ENCODE data around the gene CDNF. TPM values are rescaled to one million over a fixed set of nuclear protein-coding genes. Genes with fewer than 3 reads are reported as not detected.

Gene CDNF
- total RNA-seq, 1 experiment from 2014 or later = 0.39 TPM

GRCh38 chr10:14844948-14845347 lies 7.1 kb upstream of the CDNF start:
- Histone ChIP-seq H3K4me3 (ENCODE audit: low read depth in 2 of 2, low read length in 2 of 2) (no peak overlapping the region), H3K9me3 (ENCODE audit: control insufficient read depth, insufficient read depth, low read depth, low read length) (no peaks in the 10 kb centered on the region), H3K36me3 (ENCODE audit: control insufficient read depth, insufficient read depth, low read length) (peaks cover 29% of the 10 kb centered on the region), H3K27me3 (ENCODE audit: control insufficient read depth, insufficient read depth, low read length) (no peaks in the 10 kb centered on the region), H3K27ac (ENCODE audit: low read length) (no peak overlapping the region), H3K4me1 (ENCODE audit: control insufficient read depth, insufficient read depth, low read length) (no peaks in the 10 kb centered on the region)
- ATAC-seq = no peak
- in situ Hi-C loops (cut with HindIII; ENCODE audit: low pct_unique_long_range_greater_than_20kb, low sequenced_read_pairs) = no loop called here
- intact Hi-C loops (cut with micrococcal nuclease; ENCODE audit: unreplicated experiment) = no loop called here
- POLR2A ChIA-PET = no interaction called here
- no TSS peak for BruUV-seq (replicated peaks)
- CTCF ChIA-PET = no interaction called here
- TF ChIP-seq SIN3A (IDR thresholded peaks at IDR 0.05; ENCODE audit: borderline replicate concordance, insufficient read depth, low read depth, low read length) = no peak
- TF ChIP-seq TCF7L2 (IDR thresholded peaks at IDR 0.05; ENCODE audit: low read depth, low read length) = no peak
- no peak for TF ChIP-seq CTCF (IDR thresholded peaks at IDR 0.05)
- no peak for TF ChIP-seq POLR2AphosphoS5 (IDR thresholded peaks at IDR 0.05; ENCODE audit: low read depth, low read length)
- no peak for TF ChIP-seq REST (IDR thresholded peaks at IDR 0.05; ENCODE audit: insufficient read depth in 1 of 2, low read depth in 2 of 2, low read length in 1 of 2)
- no peak for DNase-seq (ENCODE audit: low read depth, low spot score)

GRCh38 chr10:14843327-14843988 lies 5.6 kb upstream of the CDNF start:
- H3K27me3 ChIP-seq (ENCODE audit: control insufficient read depth, insufficient read depth, low read length) = no peaks in the 10 kb centered on the region
- in situ Hi-C loops (cut with HindIII; ENCODE audit: low pct_unique_long_range_greater_than_20kb, low sequenced_read_pairs) (no loop called here), intact Hi-C loops (cut with micrococcal nuclease; ENCODE audit: unreplicated experiment) (no loop called here)
- CTCF ChIA-PET = no interaction called here
- DNase-seq (ENCODE audit: low read depth, low spot score) (no peak), ATAC-seq (no peak)
- H3K4me1 ChIP-seq (ENCODE audit: control insufficient read depth, insufficient read depth, low read length) = no peaks in the 10 kb centered on the region; the same call in 1 of the 2 replicates
- peaks cover 29% of the 10 kb centered on the region for H3K36me3 ChIP-seq (ENCODE audit: control insufficient read depth, insufficient read depth, low read length)
- TF ChIP-seq SIN3A (IDR thresholded peaks at IDR 0.05; ENCODE audit: borderline replicate concordance, insufficient read depth, low read depth, low read length) = no peak
- no peak for TF ChIP-seq POLR2AphosphoS5 (IDR thresholded peaks at IDR 0.05; ENCODE audit: low read depth, low read length)
- TF ChIP-seq TCF7L2 (IDR thresholded peaks at IDR 0.05; ENCODE audit: low read depth, low read length) = no peak
- no peak for TF ChIP-seq REST (IDR thresholded peaks at IDR 0.05; ENCODE audit: insufficient read depth in 1 of 2, low read depth in 2 of 2, low read length in 1 of 2)
- TF ChIP-seq CTCF (IDR thresholded peaks at IDR 0.05) = no peak
- POLR2A ChIA-PET = no interaction called here
- H3K27ac ChIP-seq (ENCODE audit: low read length) = no peak overlapping the region
- BruUV-seq (replicated peaks) = no TSS peak
- H3K9me3 ChIP-seq (ENCODE audit: control insufficient read depth, insufficient read depth, low read depth, low read length) = no peaks in the 10 kb centered on the region
- no peak overlapping the region for H3K4me3 ChIP-seq (ENCODE audit: low read depth in 2 of 2, low read length in 2 of 2)
